ENCODE measurements around the gene TMEM86B.

- TF ChIP-seq CTCF (conservative IDR thresholded peaks at IDR 0.05; ENCODE audit: low read depth in 2 of 2) (peak; percentile 8 to 35; a peak in 2 of 4 replicates), EZH2phosphoT487 (IDR thresholded peaks at IDR 0.05; ENCODE audit: unreplicated experiment) (no peak), REST (IDR thresholded peaks at IDR 0.05; ENCODE audit: unreplicated experiment) (no peak), POLR2AphosphoS5 (IDR thresholded peaks at IDR 0.05; ENCODE audit: low read depth) (no peak), CREB1 (CRISPR knock-in tag; IDR thresholded peaks at IDR 0.05; ENCODE audit: low read depth) (no peak), EZH2 (IDR thresholded peaks at IDR 0.05; ENCODE audit: low read depth, unreplicated experiment) (no peak), JUNB (IDR thresholded peaks at IDR 0.05; ENCODE audit: unreplicated experiment) (no peak), NANOG (IDR thresholded peaks at IDR 0.05; ENCODE audit: borderline replicate concordance) (no peak)
Observed at GRCh38 chr19:55247621-55248099, 19.1 kb upstream of the TMEM86B start.

Data from GM23338 (cell line).